ENCODE data around the gene ANP32E.
A peak's percentile ranks its signal among the peaks of the same experiment; 100 is the strongest.

The ANP32E gene

DNA sequence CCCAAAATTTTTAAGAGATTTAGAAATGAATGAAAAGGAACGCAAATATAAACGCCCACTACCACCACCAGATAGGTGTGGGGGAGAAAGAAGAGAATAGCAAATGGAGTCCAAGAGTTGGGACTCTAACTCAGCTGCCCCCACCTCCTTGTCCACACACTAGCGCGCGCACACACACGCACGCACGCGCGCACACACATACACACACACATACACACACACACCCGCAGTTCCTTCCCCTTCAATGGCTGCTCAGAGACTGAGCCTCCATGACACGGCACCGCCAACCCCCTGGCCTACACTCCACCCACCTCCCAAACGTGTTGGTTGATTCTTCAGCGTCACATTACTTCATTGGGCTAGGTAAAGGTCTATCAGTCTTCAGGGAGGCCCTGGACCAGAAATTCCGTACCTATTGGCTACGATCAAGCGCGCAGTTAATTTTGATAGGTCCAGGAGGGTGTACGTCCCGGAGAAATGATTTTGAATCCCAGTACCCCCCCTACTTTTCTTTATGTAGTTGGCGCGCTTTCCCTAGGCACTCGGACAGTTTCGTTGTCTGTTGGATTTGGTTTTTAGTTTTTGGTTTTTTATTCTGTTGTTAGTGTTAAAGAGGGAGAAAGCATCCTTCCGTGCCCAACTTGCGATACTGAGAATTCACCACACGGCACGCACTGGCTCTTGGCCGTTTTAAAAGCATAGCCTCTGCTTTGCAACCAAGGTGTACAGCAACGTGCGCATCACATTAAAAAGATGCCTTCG lies at the start of gene ANP32E:
Gene ANP32E (minus strand): TSS at position 261 of the 762 bp plus-strand sequence. CDS start 326 bp downstream, outside the sequence.
- peak; percentile 98 to 99 for DNase-seq

DNA sequence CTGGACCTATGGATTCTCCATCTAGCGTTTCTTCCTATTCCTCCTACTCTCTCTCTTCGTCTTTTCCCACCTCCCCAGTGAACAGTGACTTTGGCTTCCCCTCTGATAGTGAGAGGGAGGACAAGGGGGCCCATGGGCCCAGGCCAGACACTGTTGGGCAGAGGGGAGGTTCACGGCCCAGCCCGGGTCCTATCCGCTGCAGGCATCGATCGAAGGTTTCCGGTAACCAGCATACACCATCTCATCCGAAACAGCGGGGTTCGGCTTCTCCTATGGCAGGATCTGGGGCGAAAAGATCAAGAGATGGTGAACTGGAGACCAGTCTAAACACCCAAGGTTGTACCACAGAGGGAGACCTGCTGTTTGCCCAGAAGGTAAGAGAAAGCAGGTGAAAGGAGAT lies 47.3 kb upstream of the ANP32E start:
- no peak for DNase-seq

DNA sequence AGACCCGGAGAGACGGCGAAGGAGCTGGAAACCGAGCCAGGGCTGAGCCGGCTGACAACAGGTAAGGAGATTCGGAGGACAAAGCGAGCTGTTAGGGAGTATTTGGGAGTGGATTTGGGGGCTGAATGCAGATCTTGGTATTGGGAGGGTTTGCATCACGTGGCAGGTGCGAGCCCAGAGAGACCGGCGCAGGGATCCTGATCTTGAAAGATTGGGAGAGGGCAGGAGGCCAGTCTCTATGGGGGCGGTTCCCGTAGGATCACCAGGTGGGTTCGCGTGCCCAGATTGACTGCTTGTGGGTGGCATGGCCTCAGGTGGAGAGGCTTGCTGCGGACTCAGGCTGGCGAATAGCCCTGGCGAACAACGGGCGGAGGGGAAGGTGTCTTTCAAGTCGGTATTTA lies 46.6 kb upstream of the ANP32E start:
- DNase-seq, result no peak

DNA sequence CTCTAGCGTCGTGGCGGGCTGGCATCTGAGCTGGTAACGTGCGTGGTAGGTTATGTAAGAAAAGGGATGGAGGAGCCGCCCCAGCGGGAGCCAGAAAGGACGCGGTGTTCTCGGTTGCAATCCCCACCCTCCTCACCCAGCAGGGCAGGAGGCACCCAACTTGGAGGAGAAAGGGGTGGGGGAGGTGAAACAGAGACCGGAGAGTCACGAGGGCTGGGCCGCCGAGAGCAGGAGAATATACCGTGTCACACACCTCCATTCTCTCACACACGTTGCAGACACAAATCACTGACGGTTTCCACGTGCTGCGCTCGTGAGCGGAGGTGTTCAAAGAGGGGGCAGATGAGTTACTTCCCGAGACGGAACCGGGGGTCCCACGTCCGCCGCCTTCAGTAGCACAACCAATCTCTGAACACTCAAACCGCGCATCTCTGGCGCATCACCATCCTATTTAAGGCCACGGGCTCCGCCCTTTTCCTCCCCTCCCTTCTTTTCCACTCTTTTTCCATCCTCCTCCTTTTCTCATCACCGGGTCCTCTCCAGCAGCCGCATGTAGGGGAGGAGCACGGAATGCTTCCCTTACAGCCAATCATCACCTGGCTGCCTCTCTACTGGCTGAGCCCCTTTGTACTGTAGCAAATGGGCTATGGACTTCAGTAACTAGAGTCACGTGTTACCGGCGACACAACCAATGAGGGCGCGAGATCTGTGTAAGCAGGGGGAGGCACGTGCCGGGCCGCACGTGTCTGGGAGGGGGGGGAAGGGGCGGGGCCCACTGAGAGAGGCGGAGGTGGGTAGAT lies 46.0 kb upstream of the ANP32E start, which contains the start of gene CIART:
Gene CIART (plus strand): TSS at position 797 of the 800 bp plus-strand sequence. CDS start 714 bp downstream, outside the sequence.
- DNase-seq, result peak; percentile 92 to 93

DNA sequence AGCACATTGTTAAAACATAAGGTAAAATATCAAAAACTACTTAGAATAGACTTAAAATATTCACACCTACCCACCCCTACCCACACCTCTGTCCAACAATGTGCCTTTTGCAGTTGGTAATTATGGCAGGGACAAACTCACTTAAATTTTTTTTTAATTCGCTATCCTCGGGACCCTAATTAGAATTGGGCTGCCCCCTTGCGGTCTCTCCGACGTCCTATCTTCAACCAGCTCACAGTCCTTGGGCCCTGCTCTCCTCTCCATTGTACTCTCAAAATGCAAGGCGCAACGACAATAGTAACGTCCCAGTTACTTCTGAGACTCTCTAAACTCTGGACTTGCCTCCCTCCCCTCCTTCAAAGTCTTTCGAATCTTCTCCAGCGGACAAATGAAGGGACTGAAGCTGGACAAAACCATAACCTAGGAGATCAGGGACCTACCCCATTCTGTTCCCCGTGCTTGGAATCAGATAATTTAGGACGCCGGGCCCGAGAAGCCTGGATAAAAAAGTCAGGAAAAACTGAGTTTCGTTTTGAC lies 45.4 kb upstream of the ANP32E start:
- peak; percentile 70 to 78 for DNase-seq

DNA sequence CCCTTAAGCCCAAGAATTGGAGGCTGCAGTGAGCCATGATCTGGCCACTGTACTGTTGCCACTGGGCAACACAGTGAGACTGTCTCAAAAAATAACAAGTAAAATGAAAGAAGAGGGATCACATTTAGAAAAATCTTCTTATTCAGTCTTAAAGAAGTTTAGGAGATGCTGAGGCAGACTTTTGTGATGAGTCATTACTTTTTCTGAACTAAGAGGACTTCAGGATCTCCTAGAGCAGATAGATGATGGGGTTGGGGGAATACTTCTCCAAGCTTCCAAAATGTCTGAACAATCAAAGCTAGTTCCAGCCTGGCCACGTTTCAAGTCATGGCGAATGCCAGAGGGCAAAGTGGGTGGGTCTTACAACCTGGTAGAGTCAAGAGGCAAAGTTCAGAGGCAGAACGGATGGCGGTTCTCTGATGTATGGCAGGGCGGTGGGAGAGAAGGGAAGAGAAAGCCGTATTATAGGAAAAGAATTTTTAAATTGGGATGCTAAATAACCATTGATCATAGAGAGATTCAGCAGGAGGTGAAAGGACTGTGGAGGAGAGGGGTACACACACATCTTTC lies 44.3 kb upstream of the ANP32E start:
- no peak for DNase-seq

DNA sequence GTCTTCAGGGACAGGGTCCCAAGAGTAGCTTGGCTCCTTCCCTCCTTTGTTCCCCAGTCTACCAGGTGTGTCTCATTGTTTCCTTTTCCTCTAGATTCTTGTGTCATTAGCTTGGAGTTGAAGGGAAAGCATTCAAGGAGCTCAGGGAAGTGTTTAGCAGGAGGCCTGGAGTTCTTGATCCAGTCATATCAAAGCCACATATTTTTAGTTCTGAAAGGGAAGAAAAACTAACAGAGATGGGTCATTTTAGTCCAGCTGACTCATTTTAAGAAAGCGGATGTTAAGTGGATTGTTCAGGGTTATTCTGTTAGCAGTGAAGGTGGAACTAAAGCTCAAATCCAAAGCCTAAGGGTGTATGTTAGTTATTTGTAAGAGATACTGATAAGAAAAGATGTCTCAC lies 37.4 kb upstream of the ANP32E start:
- DNase-seq, result no peak

DNA sequence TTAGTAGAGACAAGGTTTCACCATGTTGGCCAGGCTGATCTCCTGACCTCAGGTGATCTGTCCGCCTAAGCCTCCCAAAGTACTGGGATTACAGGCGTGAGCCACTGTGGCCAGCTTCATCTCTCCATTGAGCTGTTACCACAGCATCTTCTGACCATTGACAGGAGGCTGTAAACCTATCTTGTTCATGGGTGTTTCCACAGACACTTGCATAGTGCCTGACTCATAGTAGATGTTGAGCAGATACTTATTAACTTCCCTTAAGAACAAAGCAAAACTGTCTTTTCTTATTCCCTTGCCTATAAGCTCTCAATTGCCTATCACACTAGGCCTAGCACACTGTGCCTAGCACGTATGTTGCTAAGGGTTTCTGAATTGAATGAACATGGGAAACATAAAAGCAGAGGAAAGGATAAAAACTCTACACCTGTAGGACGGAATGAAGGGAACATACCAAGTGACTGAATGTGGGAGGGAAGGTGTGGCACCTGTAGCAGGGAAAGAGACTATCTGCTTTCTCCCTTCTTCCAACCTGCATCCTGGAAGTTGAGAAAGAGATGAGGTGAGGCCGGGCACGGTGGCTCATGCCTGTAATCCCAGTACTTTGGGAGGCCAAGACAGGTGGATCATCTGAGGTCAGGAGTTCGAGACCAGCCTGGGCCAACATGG lies 35.5 kb upstream of the ANP32E start:
- DNase-seq, result no peak

DNA sequence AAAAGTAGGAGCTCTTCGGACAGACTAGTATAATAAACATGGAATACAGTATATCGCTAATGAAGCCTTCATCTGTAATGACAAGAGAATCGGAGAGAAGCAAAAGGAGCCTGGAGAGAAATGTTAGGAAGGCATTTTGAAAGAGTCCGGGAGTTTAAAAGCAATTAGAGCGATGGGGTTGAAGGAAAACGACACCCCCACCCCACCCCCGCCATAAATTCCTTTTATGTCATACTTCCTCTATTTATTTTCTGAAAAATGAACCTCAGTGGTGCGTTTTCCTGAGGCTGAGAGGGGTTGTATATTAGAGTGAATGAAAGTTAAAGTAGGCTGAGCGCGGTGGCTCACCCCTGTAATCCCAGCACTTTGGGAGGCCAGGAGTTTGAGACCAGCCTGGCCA lies 33.5 kb upstream of the ANP32E start:
- DNase-seq, result no peak

DNA sequence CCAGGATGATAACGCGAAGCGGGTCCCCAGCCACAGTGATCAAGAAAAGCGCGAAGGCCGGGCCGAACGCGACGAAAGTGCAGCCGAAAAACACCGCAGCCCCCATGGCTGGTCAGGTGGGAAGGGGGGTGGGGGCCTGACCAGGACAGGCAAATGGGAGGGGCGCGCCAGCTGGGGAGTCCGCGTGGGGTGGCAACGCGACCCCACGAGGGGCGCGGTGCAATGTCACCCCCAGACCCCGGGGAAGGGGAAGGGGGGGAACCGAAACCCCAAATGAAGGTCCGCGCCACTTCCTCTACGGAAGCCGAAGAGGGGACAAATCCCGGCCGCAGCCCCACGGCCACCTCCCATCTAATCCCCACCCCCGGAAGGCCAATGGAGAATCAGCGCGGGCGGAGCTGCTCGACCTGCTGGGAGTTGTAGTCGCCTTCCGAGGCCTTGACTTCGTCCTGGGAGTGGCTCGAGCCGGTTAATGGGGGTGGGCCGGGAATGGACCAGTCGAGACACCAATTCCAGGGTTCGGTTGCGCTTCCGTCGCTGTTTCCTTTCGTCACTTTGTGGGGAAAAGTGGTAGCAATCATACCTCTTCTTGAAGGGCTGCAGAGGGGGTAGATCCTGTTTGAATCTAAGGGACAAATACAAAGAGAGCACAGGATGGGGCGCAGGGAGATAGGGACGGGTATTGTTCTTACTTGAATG lies 32.9 kb upstream of the ANP32E start, which contains the start of gene APH1A:
Gene APH1A (minus strand): TSS at position 312 of the 699 bp plus-strand sequence. CDS start 206 bp downstream, at position 106.
- peak; percentile 94 to 95 for DNase-seq

DNA sequence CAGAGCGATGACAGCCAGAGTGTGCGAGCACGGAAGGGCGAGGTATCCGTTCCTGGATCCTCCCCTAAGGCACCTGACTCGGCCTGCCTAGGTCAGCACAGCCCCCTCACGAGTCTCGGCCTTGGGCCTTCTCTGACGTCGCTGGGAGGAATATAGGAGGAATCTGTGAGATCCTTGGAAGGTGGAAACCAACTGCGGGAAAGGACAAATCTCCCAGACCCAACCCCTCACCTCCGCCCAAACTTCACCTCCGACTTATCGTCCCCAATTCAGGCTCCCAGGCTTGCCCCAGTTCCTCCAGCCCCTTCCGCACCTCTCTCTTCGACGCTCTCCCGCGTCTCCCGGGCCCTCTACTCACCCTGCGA lies 32.4 kb upstream of the ANP32E start:
- peak; percentile 48 to 65 for DNase-seq

DNA sequence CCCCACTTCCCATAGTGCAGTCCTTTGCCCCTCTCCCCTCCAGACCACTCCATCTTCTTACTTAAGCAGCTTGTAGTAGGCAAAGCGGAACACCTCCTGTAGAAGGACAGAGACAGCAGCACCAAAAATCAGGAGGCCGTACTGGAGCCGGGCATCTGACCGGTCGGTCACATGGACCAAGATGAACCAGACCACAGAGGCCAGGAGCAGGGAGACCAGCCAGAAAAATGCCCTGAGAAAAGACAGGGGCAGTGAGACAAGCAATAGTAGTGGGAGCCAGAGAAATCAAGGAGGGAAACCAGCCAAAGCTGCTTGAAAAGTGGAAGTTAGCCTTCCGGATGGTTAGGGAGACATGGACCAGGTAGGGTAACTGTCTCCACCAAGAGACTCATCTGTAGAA lies 32.0 kb upstream of the ANP32E start:
- no peak for DNase-seq

DNA sequence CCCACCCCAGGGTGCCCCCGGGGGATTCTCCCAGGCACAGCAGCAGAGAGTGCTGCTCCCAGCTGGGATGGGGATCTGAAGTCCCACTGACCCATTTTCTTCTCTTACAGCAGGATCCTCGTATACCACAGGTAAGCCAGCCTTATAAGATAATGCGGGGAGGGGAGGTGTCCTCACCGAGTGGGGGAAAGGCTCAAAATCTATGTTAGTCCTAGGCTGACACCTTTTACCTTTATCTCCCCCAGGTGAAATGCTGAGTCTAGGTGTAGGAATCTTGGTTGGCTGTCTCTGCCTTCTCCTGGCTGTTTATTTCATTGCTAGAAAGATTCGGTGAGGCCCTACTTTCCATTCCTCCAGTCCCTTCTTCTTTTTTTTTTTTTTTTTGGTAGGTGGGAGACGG lies 27.6 kb upstream of the ANP32E start:
- DNase-seq, result no peak

DNA sequence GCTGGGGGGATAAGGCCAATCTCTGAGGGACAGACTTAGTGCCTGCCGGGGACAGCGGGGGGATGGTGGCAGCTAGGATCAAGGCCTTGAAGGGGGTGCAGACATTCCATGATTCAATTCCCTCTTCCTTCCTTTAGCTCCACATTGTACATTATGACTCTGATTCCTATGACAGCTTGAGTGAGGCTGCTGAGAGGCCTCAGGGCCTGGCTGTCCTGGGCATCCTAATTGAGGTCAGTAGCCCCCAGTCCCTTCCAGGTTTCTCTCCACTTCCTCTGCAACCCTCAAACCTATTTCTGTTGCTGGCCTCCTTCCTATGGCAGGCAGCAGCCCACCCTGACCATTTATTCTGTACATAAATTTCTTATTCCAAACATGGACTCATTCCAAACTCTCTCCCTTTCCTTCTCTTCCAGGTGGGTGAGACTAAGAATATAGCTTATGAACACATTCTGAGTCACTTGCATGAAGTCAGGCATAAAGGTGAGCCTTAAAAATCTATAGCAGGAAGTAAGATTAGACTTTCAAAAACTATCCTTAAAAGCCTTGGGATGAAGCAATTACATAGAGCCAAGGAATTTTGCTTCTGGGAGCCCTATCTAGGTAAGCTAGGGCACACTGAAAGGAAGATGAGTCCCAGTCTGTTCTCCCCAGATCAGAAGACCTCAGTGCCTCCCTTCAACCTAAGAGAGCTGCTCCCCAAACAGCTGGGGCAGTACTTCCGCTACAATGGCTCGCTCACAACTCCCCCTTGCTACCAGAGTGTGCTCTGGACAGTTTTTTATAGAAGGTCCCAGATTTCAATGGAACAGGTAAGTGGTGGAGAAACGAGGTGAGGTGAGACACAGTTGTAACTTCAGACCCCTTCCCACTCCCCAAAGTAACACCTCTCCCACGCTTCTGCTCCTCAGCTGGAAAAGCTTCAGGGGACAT lies 26.7 kb upstream of the ANP32E start:
- DNase-seq, result no peak

DNA sequence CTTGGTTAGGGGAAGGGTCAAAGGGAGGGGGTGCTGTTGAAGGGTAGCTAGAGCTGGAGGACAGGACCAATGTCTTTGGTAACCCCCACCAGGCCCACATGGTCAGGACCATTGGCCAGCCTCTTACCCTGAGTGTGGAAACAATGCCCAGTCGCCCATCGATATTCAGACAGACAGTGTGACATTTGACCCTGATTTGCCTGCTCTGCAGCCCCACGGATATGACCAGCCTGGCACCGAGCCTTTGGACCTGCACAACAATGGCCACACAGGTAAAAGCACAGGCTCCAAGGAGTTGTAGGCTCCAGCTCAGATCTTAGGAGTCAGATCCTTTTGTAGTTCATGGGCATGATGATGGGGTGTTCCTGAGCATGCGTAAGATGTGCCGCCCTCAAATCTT lies 25.5 kb upstream of the ANP32E start:
- DNase-seq, result no peak

DNA sequence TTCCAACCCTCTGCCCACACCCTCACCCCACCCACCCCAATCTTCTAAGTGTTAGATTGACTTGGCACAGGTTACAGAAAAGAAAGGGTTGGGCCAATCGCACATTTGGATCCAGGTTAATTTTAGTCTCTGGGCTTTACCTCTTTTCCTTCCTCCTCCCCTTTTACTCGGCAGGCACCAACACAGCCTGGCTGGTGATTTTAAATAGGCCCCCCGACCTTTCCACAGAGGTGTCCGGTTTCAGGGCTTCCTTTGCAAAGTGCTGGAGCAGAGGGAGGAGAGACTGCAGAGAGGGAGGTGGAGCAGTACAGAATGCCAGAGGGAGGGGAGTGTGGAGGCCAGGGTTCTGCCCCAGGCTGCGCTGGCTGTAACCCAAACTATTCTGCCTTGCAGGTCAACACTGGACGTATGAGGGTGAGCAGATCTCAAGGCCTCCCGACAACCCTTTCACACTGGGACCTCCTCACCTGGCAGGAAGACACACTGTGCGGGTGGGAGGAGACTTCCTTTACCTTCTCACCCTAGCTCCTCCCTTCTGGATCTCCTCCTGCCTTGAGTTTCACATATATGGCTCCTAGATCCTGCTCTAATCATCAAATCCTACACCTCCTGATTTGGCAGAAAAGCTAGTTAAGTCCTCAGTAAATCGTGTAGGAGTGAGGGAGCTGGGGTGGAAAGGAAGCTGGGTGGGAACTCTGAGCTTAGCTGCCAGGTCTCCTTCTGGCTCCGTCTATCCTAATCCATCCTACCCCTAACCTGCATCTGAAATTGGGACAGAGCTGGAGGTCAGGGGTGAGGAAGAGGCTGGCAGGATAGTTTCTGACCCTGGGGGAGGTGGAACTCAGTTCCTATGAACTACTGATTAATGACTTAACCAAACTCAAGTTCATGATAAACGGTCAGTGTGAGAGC lies 24.1 kb upstream of the ANP32E start:
- DNase-seq, result no peak

DNA sequence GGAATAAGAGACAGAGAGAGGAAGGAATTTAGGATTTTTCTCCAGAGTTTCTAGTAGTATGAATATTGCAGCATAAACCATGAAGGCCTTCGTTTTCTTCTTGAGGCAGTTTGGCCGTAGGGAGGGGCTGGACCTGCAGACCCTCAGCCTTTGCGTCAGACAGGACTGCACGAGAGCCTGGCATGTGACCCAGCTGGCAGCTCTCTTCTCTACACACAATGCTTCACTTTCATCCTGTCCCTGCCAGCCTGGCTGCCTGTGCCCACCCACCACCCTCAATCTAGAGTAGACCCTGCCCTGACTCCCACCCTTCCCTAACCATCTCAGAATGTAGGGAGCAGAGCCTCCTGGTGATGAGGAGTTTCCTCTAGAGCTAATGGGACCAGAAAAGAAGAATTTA lies 23.3 kb upstream of the ANP32E start:
- no peak for DNase-seq

DNA sequence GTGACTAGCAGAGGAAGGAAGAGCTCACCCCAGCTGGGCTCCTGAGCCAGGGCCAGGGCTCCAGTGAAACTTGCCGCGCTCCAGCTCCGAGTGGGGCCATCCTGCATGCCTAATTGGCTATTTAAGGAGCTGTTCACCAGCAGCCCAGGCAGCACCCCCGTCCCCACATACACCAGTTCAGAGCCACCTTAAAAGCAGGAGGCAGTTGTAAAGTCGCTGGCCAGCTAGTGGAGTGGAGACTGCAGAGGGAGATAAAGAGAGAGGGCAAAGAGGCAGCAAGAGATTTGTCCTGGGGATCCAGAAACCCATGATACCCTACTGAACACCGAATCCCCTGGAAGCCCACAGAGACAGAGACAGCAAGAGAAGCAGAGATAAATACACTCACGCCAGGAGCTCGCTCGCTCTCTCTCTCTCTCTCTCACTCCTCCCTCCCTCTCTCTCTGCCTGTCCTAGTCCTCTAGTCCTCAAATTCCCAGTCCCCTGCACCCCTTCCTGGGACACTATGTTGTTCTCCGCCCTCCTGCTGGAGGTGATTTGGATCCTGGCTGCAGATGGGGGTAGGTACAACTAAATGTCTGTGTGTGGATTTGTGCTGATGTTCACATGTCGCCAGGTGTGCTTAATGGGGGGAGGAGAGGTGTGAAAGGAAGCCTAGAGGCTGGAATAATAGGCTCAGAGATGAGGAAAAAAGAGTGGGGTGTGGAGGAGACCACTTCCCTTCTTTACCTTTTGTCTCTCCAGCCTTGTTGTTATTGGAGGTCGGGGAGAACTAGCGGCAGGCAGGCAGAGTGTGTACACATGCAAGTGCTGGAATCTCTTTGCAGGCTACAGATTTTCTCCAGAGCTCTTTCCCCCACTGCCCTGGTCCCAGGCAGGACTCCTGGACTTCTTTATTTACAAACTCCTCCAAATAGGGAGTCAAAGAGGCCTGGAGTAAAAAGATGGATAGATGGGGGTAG lies 22.0 kb upstream of the ANP32E start, which contains the start of gene CA14:
Gene CA14 (plus strand): TSS at position 151 of the 962 bp plus-strand sequence. CDS start 355 bp downstream, at position 506.
- no peak for DNase-seq

Measured in CD4-positive, alpha-beta T cell treated with Interleukin-4 for 1 hour (primary cell).